Measurements from ENCODE around the gene TOR4A. TPM values are rescaled to one million over a fixed set of nuclear protein-coding genes. Genes with fewer than 3 reads are reported as not detected.

Gene TOR4A
- total and polyA plus RNA-seq, 7 donors: 3.8 to 33.0 (median 4.3) TPM

- 14 to 51% methylated on average over 31 of the region's 31 CpGs for WGBS, 2 donors
- intact Hi-C loops (cut with DNase I): no loop called here
- H3K27me3 ChIP-seq: peaks cover 35 to 71% (median 66%) of the 10 kb centered on the region in 3 donors
Measured at GRCh38 chr9:137229903-137230704, 47.4 kb upstream of the TOR4A start.

GRCh38 chr9:137230705-137231371, 46.7 kb upstream of the TOR4A start, which contains the start of gene SLC34A3:
SLC34A3 (plus strand) TSS chr9:137230901; CDS start chr9:137231703, 802 bp downstream.
- H3K36me3 ChIP-seq: no peaks in the 10 kb centered on the region
- no peaks in the 10 kb centered on the region for H3K9me3 ChIP-seq
- TF ChIP-seq POLR2A (IDR thresholded peaks at IDR 0.05) (no peak), POLR2AphosphoS5 (IDR thresholded peaks at IDR 0.05) (no peak), EP300 (IDR thresholded peaks at IDR 0.05) (no peak)
- TF ChIP-seq, protein P1, sequence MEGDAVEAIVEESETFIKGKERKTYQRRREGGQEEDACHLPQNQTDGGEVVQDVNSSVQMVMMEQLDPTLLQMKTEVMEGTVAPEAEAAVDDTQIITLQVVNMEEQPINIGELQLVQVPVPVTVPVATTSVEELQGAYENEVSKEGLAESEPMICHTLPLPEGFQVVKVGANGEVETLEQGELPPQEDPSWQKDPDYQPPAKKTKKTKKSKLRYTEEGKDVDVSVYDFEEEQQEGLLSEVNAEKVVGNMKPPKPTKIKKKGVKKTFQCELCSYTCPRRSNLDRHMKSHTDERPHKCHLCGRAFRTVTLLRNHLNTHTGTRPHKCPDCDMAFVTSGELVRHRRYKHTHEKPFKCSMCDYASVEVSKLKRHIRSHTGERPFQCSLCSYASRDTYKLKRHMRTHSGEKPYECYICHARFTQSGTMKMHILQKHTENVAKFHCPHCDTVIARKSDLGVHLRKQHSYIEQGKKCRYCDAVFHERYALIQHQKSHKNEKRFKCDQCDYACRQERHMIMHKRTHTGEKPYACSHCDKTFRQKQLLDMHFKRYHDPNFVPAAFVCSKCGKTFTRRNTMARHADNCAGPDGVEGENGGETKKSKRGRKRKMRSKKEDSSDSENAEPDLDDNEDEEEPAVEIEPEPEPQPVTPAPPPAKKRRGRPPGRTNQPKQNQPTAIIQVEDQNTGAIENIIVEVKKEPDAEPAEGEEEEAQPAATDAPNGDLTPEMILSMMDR (IDR thresholded peaks at IDR 0.05): no peak
- H3K4me1 ChIP-seq: peaks cover 0 to 10% (median 4%) of the 10 kb centered on the region in 4 donors
- WGBS, 2 donors: 24 to 69% methylated on average over 14 of the region's 14 CpGs
- H3K27me3 ChIP-seq: peaks cover 35 to 71% (median 71%) of the 10 kb centered on the region in 3 donors
- DNase-seq: no peak
- no peak within 1 kb of the TSS for H3K27ac ChIP-seq
- no peak within 1 kb of the TSS for H3K4me3 ChIP-seq
- intact Hi-C loops (cut with DNase I): no loop called here

More at GRCh38 chr9:137229903-137230704, 47.4 kb upstream of the TOR4A start:
- H3K36me3 ChIP-seq: no peaks in the 10 kb centered on the region
- H3K9me3 ChIP-seq: no peaks in the 10 kb centered on the region
- no peak overlapping the region for H3K4me3 ChIP-seq
- DNase-seq: no peak
- H3K27ac ChIP-seq: no peak overlapping the region
- peaks cover 0 to 5% (median 0%) of the 10 kb centered on the region in 4 donors for H3K4me1 ChIP-seq
- TF ChIP-seq, protein P1 (IDR thresholded peaks at IDR 0.05): no peak
- TF ChIP-seq POLR2AphosphoS5 (IDR thresholded peaks at IDR 0.05): no peak
- no peak for TF ChIP-seq POLR2A (IDR thresholded peaks at IDR 0.05)
- no peak for TF ChIP-seq EP300 (IDR thresholded peaks at IDR 0.05)

- H3K4me3 ChIP-seq: no peak overlapping the region
- H3K9me3 ChIP-seq: no peaks in the 10 kb centered on the region
- intact Hi-C loops (cut with DNase I): no loop called here
- TF ChIP-seq, protein P1 (IDR thresholded peaks at IDR 0.05): no peak
- TF ChIP-seq POLR2AphosphoS5 (IDR thresholded peaks at IDR 0.05) (no peak), POLR2A (IDR thresholded peaks at IDR 0.05) (no peak), EP300 (IDR thresholded peaks at IDR 0.05) (no peak)
- no peak overlapping the region for H3K27ac ChIP-seq
- WGBS, 2 donors: 88 to 89% methylated on average over 23 of the region's 23 CpGs
- H3K27me3 ChIP-seq: peaks cover 35 to 71% (median 71%) of the 10 kb centered on the region in 3 donors
- H3K4me1 ChIP-seq: peaks cover 0 to 17% (median 11%) of the 10 kb centered on the region in 4 donors
- H3K36me3 ChIP-seq: no peaks in the 10 kb centered on the region
- no peak for DNase-seq
Measured at GRCh38 chr9:137231372-137232039, 46.0 kb upstream of the TOR4A start.

DNA sequence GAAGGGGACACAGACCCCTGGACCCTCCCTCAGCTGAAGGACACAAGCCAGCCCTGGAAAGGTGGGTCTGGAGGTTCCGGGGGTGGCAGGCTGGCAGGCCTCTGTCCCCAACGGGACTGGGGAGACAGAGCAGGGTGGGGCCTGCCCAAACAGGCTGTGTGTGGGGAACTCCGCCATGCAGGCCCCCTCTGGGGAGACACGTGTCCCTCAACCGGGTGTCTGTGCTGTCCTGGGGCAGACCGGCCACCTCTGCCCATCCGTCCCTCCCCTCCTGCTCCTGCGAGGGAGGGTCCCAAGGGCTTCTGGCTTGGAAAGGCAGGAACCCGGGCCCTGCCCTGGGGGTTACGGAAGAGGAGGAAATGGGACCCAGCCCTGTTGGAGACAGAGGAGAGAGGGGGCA, 45.4 kb upstream of the TOR4A start:
- no peak for DNase-seq
- Histone ChIP-seq H3K9me3 (no peaks in the 10 kb centered on the region), H3K36me3 (no peaks in the 10 kb centered on the region), H3K4me3 (no peak overlapping the region), H3K4me1 (peaks cover 0 to 22% (median 17%) of the 10 kb centered on the region in 4 donors), H3K27me3 (peaks cover 35 to 71% (median 71%) of the 10 kb centered on the region in 3 donors), H3K27ac (no peak overlapping the region)
- TF ChIP-seq POLR2A (IDR thresholded peaks at IDR 0.05) (no peak), EP300 (IDR thresholded peaks at IDR 0.05) (no peak), POLR2AphosphoS5 (IDR thresholded peaks at IDR 0.05) (no peak)
- TF ChIP-seq, protein P1 (IDR thresholded peaks at IDR 0.05): no peak
- 52 to 77% methylated on average over 10 of the region's 10 CpGs for WGBS, 2 donors
- intact Hi-C loops (cut with DNase I): no loop called here
